ENCODE results near the gene CUX1.

DNA sequence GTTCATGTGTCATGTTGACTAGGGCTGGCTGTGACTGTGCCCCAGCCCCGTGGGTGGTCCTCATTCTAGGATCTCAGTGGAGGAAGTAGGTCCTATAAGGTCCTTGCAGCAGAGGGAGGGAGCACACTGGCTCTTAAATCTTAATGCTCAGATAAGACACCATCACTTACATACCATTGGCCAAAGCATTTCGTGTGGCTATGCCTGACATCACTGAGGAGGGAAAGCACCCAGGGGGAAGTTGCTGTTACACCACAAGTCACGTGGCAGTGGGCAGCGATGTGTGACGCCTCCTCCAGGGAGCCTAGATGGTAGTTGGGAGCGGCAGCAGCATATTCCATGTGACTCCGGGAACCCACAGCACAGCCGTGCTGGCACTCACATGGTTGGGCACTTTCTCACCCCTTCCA is 244.6 kb downstream of the CUX1 start:
- TF ChIP-seq, protein P1, sequence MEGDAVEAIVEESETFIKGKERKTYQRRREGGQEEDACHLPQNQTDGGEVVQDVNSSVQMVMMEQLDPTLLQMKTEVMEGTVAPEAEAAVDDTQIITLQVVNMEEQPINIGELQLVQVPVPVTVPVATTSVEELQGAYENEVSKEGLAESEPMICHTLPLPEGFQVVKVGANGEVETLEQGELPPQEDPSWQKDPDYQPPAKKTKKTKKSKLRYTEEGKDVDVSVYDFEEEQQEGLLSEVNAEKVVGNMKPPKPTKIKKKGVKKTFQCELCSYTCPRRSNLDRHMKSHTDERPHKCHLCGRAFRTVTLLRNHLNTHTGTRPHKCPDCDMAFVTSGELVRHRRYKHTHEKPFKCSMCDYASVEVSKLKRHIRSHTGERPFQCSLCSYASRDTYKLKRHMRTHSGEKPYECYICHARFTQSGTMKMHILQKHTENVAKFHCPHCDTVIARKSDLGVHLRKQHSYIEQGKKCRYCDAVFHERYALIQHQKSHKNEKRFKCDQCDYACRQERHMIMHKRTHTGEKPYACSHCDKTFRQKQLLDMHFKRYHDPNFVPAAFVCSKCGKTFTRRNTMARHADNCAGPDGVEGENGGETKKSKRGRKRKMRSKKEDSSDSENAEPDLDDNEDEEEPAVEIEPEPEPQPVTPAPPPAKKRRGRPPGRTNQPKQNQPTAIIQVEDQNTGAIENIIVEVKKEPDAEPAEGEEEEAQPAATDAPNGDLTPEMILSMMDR (IDR thresholded peaks at IDR 0.05), result no peak
- no peak for TF ChIP-seq EZH2 (IDR thresholded peaks at IDR 0.05; ENCODE audit: borderline replicate concordance, insufficient read depth, low read depth, low read length, poor library complexity, severe bottlenecking)
